Subcutaneous abdominal adipose tissue (tissue), 5 donors: Measurements from ENCODE around the gene TAAR9.

ENCODE experiments used
- H3K27ac ChIP-seq: one replicate; pipeline ENCODE4 v1.7.0; 2013; ENCODE audit warnings: low read depth, mild to moderate bottlenecking, inconsistent platforms, low read length, moderate library complexity
- H3K27me3 ChIP-seq, 5 donors: one replicate each; pipeline ENCODE4 v1.7.0; 2013; ENCODE audit warnings: low read length in 5 of 5, inconsistent platforms in 1 of 5; ENCODE audit not compliant: control insufficient read depth in 5 of 5, insufficient read depth in 4 of 5
- H3K36me3 ChIP-seq, 5 donors: one replicate each; pipeline ENCODE4 v1.7.0; 2013; ENCODE audit warnings: low read length in 5 of 5; ENCODE audit not compliant: control insufficient read depth in 5 of 5, insufficient read depth in 5 of 5
- H3K4me1 ChIP-seq, 5 donors: one replicate each; pipeline ENCODE4 v1.7.0; 2013; ENCODE audit warnings: low read length in 5 of 5, mild to moderate bottlenecking in 3 of 5, moderate library complexity in 1 of 5; ENCODE audit not compliant: control insufficient read depth in 5 of 5, insufficient read depth in 5 of 5
- H3K4me3 ChIP-seq, 5 donors: one replicate each; pipeline ENCODE4 v1.7.0; 2013; ENCODE audit warnings: low read length in 5 of 5, low read depth in 1 of 5
- H3K9ac ChIP-seq, 5 donors: one replicate each; pipeline ENCODE4 v1.7.0; 2013; ENCODE audit warnings: low read length in 5 of 5, mild to moderate bottlenecking in 4 of 5, moderate library complexity in 3 of 5
- H3K9me3 ChIP-seq, 5 donors: one replicate each; pipeline ENCODE4 v1.7.0; 2013; ENCODE audit warnings: low read length in 5 of 5; ENCODE audit not compliant: control insufficient read depth in 5 of 5
- donor health status: healthy.
- donor health status: healthy.
- donor health status: healthy.
- donor health status: healthy.
- donor health status: healthy.

TAAR9 gene

DNA sequence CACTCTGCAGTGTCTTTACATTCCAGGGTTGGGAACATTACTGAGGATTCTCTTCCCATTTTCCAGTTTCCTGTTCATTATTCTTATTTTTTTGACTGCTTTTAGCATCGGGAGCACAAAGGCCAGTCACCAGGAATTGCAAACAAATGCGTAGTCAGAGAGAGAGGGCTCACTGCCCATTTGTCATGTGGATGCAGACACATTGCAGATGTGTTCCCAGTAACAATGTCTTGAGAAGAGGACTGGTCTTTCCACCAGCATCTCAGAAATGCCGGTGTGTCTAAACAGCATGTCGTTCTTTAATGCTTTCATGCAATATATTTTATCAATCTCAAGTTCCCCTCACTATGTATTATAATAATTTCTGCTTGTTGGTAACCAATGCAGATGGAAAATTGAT, 31.1 kb downstream of the TAAR9 start:
- Histone ChIP-seq H3K27ac (no peak overlapping the region), H3K9ac (no peak overlapping the region), H3K4me1 (no peaks in the 10 kb centered on the region), H3K36me3 (no peaks in the 10 kb centered on the region), H3K9me3 (no peaks in the 10 kb centered on the region), H3K4me3 (no peak overlapping the region), H3K27me3 (peaks cover 0 to 5% (median 0%) of the 10 kb centered on the region in 5 donors)

DNA sequence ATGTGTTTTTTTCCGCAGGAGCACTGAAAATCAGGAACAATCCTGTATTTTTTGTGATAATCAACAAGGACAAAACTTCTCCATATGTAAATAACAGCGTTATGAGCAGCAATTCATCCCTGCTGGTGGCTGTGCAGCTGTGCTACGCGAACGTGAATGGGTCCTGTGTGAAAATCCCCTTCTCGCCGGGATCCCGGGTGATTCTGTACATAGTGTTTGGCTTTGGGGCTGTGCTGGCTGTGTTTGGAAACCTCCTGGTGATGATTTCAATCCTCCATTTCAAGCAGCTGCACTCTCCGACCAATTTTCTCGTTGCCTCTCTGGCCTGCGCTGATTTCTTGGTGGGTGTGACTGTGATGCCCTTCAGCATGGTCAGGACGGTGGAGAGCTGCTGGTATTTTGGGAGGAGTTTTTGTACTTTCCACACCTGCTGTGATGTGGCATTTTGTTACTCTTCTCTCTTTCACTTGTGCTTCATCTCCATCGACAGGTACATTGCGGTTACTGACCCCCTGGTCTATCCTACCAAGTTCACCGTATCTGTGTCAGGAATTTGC, 32.2 kb downstream of the TAAR9 start, which contains the start of gene TAAR6:
TAAR6 (plus strand) TSS at position 102 of the 557 bp plus-strand sequence; CDS start at position 102, 0 bp downstream.
- H3K4me3 ChIP-seq = no peak within 1 kb of the TSS
- no peak within 1 kb of the TSS for H3K9ac ChIP-seq

DNA sequence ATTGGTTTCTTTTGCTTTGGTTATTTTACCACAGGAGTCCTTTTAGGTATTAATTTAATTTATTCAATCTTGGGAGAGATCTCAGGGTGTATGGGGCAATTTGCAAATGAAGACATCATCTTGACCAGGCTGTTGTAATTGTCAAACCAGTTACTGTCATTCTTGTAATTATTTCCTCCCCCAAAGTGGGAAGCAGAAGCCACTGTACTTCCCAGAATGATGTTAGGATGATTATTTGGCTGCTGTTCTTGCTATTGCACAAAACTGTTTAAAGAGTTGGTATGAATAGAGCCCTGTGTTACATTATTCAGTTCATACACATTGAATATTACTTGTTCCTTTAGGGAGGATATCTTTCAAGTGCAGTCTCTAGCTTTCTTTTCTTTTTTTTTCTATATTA, 33.7 kb downstream of the TAAR9 start:
- H3K4me1 ChIP-seq = no peaks in the 10 kb centered on the region

More for the DNA sequence above, 32.2 kb downstream of the TAAR9 start, which contains the start of gene TAAR6:
- Histone ChIP-seq H3K4me1 (no peaks in the 10 kb centered on the region), H3K27me3 (peaks cover 0 to 5% (median 0%) of the 10 kb centered on the region in 5 donors), H3K27ac (no peak within 1 kb of the TSS), H3K36me3 (no peaks in the 10 kb centered on the region), H3K9me3 (no peaks in the 10 kb centered on the region)

DNA sequence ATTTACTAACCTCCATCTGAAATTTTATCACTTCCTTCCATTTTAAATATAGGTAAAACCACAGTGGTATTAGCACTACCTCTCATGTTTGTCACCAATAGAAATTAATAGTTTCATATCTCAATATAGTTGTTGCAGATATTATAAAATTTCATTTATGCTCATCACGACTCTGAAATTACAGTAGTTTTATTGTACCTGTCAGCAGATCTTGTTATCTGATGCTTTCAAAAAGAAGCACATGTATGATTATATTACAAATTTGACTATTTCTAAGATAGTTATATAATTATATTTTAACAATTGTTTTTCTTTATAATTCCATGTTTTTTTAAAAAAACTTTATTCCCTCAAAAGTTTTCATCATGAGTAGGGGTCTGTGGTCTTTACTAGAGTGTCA, 46.6 kb downstream of the TAAR9 start:
- no peak overlapping the region for H3K27ac ChIP-seq
- H3K9ac ChIP-seq = no peak overlapping the region
- H3K4me3 ChIP-seq = no peak overlapping the region
- peaks cover 0 to 8% (median 0%) of the 10 kb centered on the region in 5 donors for H3K9me3 ChIP-seq
- H3K27me3 ChIP-seq = no peaks in the 10 kb centered on the region
- H3K36me3 ChIP-seq = no peaks in the 10 kb centered on the region
- no peaks in the 10 kb centered on the region for H3K4me1 ChIP-seq

More for the DNA sequence above, 33.7 kb downstream of the TAAR9 start:
- Histone ChIP-seq H3K4me3 (no peak overlapping the region), H3K27ac (no peak overlapping the region), H3K9ac (no peak overlapping the region), H3K36me3 (no peaks in the 10 kb centered on the region), H3K27me3 (peaks cover 0 to 5% (median 0%) of the 10 kb centered on the region in 5 donors), H3K9me3 (no peaks in the 10 kb centered on the region)

DNA sequence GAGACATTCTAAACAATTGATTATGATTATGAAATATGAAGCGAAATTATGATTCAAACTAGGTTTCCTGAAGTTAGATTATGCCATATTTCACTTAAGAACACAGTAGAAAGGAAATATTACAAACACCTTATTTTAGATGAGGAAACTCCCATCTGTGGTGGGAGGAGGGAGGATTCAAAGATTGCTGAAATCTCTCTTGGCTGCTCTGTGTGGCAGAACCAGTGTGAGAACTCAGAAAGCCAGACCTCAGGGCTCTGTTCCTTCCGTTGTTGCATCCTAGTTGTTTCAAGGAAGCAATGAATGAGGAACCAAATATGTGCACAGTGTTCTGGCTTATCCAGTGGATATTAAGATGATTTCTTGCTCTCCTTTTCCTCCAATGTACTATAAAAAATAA, 49.3 kb downstream of the TAAR9 start:
- no peak overlapping the region for H3K4me3 ChIP-seq
- no peaks in the 10 kb centered on the region for H3K36me3 ChIP-seq
- no peak overlapping the region for H3K9ac ChIP-seq
- no peaks in the 10 kb centered on the region for H3K4me1 ChIP-seq
- no peaks in the 10 kb centered on the region for H3K9me3 ChIP-seq
- no peaks in the 10 kb centered on the region for H3K27me3 ChIP-seq
- no peak overlapping the region for H3K27ac ChIP-seq
